Stimulated activated CD4-positive, alpha-beta T cell treated with anti-CD3 and anti-CD28 coated beads, TNF-alpha, amount 100 ng/mL, for 48 hours (primary cell): ENCODE measurements around the gene SUPT3H.

Experiments
- DNase-seq, 3 donors: peaks; one replicate each; pipeline ENCODE4 v3.0.0-alpha.2; 2020; ENCODE audit warnings: low read depth in 3 of 3

The SUPT3H gene

DNA sequence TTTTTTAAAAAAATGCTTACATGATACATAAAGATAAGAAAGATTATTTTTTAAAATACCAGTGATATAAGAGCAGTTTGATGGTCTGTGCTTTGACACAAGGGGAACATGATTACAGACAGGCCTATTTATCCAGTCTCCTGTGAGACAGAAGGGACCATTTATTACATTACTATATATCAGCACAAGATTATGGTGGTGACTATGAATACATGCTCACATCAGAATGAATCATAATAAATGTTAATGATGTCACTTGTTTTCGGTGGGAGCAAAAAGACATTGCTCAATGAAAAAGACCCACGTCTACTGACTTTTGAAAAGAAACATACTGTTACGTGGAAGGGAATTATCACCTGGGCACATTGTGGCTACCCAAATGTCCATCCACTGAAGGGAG lies 535.1 kb downstream of the SUPT3H start:
- no peak for DNase-seq

DNA sequence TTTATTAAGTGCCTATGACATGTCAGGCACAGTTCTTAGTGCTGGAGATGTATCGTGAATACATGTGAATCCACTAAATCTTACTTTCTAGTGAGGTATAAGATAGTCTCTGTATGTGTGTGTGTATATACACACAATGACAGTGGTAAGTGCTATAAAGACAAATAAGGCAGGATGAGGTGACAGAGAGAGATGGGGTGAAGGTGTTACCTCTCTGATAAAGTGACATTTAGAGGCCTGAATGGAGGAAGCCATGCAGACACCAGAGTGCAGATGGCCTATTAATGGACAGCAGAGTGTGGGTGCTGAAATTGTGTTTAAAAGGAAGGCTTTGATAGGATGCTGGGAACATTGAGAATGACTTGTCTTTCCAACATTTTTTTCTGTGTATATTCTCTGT lies 535.9 kb downstream of the SUPT3H start:
- no peak for DNase-seq

DNA sequence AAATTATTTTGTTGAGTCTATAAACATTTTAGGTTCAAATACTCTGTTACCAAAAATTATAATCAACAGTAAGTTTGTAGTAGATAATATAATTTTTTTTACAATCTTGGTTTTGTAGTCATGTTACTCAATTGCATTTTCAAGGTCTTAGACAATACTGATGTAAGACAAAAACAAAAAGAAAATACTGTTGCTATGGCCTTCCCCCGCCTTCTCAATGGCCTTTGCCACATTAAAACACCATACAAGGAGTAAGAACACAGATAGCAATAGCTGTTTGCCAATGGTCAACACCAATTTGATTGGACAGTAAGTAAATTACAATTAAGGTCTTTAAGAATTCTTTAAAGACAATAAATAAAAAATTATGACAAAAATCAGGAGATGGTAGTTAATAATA lies 540.0 kb downstream of the SUPT3H start:
- DNase-seq = no peak

DNA sequence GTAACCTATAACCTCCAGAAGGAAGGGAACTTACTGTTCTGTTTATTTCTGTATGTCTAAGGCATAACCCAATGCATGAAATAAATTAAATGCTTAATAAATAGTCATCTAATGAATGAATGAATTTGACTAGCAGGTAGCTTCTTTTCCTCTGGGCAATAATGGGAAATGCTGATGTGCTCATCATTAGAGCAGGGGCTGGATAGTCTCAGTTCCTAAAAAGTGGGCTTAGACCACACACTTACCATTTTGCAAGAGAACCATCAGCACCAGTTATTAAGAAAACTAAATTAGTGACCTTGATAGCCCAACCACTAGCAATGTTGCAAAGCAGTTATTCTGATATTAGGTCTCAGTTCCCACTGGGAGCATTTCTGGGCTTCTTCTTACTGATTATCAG lies 540.5 kb downstream of the SUPT3H start:
- no peak for DNase-seq

DNA sequence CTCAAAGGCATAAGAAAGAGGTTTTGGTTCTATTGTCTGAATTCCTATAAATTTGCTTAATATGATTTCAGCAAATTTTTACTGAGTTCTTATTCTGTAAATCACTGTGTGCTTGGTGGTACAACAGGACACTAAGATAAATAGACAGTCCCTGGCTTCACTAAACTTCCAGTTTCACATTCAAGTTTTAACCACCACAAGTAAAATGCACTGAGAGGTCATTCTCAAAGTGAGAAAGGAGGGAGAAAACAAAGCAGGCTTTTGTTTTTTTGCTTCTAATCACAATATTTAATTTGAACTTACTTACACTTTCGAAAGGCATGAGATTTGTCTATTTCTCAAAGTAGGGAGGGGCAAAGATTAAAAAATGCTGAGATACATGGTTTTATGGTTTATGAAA lies 544.5 kb downstream of the SUPT3H start:
- no peak for DNase-seq

DNA sequence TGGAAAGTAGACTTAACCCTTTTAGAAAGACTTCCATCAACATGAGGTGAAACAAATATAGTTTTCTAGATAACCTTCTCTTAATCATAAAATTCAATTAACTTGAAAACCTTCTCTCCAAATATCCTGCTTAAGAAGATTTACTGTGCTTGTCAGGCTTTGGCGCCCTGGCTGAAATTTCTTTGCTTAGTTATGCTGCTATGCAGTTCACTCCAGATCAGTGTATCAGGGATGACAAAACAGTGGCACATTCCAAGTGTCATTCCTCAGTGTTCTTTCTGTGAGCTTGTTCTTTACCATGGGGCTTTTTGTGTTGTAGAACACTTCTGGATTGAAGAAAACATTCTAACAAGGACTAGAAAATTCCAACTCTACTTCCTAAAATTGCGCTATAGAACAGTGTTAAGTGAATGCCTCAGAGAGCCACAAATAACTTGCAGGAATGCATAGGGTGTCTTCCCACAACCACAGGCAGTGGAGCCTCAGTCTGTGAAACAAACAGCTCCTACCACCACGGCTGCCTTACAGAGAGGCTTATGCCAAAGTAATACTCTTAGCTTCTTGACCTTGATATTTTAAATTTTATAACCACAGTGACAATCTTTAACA lies 546.6 kb downstream of the SUPT3H start:
- no peak for DNase-seq

DNA sequence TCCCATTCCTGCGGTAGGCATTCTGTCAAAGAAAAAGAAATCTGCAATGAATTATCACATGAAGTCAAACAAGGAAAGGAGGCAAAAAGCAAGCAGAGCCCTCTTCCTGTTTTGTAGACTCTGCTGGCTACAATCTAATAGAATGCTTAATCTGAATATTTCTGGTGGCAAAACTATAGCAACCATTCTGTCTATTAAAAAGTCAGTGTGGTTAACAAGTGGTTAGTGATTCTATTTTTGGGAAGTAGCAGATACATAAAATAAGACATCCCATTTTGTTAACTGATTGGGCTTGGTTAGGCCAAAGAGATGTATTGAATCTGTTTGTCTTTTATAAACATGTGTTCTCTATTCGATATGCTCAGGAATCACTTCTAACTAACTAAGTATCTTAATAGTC lies 547.9 kb downstream of the SUPT3H start:
- no peak for DNase-seq

DNA sequence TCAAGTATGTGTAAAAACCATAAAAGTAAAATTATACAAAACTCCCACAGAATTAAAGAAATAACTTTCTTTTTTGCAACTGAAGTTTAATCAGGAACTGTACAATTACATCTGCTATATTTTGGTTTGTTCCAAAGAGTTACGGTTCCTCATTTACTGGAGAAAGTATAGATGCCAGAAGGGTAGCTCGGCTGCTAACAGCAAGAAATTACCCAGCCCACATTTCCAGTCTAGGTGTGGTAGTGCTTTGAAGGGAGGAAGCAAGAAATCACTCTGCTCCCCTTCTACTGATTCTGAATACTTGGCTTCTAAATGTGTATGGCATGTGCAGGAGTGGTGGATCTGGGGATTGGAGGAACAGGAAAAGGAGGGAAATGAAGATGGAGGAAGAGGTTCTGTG lies 549.0 kb downstream of the SUPT3H start:
- DNase-seq = no peak

DNA sequence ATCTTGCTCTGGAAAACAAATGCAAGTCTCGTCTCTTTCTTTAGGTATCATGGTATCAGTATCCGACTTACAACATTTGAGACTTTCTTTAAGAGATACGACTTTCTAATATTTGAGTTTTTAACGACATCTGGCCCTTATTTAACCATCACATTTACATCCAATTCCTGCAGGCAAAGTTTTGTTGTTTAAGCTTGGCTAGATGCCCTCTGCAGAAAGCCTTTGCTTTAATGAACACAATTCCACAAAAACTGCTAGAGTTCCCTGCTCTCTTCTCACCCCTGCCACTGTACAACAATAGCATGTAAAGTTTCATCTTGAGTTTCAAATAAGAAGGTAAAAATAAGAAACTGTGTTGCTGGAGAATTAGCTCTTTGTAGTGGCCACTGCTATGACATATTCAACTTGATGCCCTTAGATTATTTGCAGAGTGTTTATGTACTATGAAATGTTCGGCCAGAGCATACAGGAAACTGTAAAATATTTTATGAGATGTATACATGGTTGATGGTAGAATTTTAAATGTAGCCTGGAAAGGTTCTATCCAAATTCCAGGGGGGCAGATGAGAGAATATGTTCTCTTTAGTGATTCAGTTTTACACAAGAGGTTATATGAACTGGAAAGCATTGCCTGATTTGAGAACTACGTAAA lies 551.6 kb downstream of the SUPT3H start:
- no peak for DNase-seq

DNA sequence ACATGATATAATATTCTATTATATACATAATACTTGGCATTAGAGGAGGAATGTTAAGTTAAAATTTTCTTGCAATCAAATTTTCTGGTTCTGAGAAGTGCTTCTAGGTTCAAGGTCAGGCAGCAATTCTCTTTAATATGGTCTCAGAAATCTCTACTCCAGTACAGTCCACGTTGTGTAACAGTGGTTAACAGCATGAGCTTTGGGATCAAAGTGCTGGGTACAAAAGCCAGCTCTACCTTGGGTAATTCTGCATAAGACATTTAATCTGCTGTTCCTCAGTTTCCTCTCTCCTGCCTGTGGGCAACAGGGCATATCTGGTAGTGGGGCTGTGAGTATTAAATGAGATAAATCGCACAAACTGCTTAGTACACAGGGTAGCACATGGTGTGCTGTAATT lies 552.5 kb downstream of the SUPT3H start:
- DNase-seq = no peak

DNA sequence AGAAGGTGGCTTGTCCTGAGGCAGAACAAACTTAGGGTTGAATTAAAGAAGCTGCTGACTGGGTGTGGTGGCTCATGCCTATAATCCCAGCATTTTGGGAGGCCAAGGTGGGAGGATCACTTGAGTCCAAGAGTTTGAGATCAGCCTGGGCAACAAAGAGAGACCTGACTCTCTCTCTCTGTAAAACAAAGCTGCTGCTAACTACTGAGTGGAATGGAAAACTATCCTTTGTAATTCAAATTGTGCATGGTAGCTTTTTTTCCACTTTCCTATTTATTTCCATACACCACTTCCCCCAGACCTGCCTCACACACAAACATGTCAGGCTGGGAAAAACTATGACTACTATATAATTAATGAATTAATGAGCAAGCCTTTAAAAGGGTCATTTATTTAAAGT lies 553.2 kb downstream of the SUPT3H start:
- no peak for DNase-seq

DNA sequence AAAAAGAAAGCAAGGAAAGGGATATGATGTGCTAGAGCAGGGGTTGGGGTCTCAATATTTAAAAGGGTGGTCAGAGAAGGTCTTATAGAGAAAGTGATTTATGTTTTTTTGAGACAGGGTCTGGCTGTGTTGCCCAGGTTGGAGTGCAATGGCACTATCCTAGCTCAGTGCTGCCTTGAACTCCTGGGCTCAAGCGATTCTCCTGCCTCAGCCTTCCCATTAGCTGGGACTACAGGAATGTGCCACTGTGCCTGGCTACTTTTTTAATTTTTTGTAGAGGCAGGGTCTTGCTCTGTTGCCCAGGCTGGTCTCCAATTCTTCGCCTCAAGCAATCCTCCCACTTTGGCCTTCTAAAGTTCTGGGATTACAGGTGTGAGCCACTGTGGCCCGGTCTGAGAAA lies 557.0 kb downstream of the SUPT3H start:
- no peak for DNase-seq

DNA sequence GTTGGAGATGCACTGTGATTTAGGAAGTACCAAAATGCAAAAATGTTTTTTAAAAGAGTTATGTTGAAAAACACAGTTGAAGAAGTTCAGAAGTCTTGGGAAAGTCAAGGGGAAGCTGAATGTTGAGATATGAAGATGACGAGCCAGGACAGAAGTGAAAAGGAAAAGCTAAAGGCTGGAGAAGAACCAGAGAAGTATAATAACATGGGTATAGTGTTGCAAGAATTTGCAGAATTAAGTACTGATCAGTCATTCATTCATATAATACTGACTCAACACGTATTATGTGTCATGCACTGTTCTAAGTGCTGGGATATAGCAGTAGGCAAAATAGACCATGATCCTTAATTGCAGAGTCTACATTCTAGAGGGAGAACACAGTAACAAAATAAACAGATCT lies 557.4 kb downstream of the SUPT3H start:
- DNase-seq = no peak

DNA sequence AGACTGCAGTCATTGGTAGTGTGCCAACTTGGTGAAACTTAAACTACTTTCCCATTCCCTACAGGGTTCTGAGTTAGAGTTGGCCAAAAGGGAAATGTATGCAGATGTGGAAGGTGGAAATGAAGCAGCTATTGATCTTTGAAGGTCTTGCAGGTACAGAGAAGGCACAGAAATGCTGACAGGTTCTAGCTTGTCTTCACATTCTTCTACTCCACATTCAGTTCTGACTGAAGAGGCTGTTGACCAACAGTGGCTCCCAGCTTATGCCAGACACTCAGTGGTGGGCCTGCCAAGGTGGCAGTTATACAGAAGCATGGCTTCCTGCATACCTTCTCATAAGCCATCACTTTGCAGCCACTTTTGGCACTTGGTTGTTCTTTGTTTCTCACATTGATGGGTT lies 566.3 kb downstream of the SUPT3H start:
- DNase-seq = no peak

DNA sequence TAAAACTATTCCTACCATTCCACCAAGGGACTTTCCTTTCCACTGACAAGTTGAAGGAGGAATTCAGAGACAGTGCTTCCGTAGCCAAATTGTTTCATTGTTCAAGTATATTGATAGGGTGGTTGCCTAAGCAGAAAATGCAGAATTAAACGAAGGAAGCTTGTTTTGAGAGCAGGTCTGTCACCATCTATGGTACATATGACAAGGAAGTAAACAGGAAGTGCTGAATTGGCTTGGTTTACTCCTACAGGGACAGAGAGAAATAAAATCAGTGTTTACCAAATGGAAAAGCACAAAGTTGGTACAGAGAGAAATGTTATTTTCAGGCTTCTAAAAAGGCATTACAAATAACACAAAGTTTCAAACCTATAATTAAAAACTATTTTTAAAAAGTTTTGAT lies 568.5 kb downstream of the SUPT3H start:
- DNase-seq = no peak

DNA sequence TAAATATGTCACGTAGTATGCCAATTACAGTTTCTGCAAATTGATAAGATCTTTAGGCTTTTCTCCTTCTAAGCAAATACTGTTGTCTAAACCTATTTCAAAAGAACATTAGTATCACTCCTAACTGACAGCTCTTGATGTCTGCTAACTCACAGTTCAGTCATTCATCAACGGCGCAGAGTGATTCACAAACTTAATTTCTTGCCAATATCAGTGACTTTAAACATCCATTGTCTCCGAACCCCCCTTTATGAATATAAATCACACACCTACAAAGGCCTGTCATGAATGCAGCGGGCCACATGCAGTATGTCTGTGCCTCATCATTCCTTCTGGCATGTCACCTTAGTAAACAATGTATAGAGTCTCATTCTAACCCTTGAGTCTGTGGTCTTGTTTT lies 569.6 kb downstream of the SUPT3H start:
- DNase-seq = no peak

DNA sequence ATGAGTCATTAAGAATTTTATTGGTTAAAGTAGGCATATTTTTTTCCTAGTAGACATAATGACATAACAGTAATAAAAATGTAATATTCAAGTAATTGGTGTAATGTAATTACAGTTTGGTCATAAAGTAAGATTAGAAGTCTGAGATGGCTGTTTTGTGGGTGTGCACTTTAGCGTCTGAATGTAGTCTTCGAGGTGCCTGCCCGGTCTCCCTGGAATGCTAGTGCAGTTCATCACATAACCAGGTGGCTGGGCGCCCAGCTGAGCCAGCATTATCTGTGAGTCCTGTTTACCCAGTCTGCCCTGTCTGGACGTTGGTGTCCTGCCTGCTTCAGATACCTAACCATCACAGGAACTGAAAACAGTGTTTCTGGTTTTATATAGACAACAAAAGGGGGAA lies 571.1 kb downstream of the SUPT3H start:
- no peak for DNase-seq

DNA sequence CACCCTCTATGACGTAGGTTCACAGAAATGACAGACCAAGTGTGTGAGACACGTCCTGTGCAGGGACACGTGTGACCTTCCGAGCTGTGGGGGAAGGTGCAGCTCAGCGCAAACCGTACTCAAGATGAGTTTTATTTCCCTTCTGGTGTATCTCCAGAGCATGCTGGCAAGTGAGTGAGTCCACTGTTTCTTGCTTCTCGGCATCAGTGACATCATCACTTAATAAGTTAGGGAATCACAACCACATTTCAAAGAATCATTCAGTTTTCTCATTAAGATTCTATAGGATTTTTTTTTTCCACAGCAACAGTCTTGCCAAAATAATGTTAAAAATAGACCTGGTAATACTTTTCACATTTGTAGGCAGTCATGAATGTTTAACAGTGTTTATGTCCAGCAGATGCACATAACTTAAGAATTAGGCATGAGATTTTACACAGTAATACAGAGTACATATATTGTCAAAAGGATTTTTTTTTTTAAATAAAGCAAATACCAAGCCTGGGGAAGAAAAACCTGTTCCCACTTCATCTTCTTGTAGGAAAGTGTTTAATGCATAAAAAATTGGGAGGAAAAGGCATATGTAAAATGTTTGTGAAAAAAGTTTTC lies 572.4 kb downstream of the SUPT3H start:
- DNase-seq = no peak

DNA sequence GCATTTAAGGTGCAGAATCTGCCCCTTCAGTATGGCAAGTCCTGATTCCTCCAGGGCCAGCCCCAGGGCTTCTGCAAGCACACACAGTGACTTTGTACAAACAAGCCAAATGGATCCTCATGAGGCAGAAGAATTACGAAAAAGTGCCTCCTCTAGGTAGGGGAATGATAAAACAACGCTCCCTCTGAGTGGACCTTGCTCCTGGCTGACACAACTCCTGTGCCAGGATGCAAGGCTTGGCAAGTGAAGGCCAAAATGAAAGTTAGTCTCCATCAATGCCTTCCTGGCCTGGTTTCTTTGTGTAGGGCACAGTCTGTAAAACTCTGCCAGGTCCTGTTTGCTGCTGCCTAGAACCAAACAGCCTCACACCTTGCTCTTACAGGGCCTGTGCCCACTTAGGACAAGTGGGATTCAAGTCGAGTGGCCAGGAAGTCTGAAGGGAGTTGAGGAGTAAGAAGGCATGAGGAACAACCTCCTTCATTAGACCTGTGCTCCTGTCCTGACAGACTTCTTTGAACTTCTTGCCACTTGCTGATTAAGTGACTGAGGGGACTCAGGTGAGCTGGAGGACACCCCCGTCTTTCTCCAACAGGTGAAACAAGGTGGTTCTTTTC lies 573.1 kb downstream of the SUPT3H start:
- no peak for DNase-seq

DNA sequence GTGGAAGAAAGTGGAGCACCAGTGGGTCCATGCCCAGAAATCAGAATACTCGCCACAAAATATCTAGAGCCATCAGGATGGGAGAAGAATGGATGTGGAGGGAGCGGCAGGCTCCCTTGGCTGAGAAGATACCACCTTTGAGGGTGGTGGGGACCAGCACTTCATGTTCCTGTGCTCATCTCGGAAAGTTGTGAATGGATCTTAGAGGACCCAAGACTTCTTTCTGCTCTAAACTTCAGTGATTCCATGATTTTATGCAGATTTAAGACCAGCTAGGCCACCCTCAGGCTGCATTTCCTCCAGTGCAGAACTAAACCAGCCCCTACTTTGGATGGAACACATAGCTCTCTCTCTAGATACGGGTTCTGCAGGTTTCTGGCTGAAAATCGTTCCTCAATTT lies 573.7 kb downstream of the SUPT3H start:
- DNase-seq = no peak

DNA sequence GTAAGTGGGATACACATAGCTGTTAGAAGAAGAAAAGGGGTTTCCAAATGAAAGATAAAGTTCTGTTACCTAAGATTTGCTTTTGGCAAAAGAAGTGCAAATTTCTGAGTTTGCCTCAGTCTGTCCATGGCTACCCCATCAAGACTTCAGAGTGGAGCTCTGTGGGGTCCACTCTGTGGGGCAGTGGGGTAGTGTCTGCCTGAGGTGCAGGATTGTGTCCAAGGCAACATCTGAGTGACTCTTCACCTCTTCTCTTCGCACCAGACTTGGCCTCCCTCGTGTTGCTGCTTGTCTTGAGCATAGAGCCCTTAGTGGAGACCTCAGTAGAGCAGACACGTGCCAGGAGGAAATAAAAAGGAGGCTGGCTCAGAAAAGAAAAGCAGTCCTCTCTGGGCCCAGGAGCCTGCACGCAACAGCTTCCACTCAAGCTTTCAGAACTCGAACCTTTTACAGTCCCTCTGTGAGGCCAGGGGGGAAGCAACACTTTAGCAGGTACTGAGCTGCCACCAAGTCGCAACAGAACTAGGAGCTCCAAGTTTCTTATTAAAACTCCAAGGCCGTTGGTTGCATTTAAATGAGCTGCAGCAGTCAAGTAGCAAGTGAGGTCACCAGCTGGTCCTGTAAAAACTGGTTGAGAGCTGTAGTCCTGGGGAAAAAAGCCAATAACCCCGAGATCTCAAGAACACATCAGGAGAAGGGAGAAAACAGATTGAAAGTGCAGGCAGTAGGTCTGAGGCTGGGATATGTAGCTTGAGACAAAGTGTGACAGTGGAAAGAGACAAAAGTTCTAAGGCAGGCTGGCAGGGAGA lies 576.7 kb downstream of the SUPT3H start:
- no peak for DNase-seq

DNA sequence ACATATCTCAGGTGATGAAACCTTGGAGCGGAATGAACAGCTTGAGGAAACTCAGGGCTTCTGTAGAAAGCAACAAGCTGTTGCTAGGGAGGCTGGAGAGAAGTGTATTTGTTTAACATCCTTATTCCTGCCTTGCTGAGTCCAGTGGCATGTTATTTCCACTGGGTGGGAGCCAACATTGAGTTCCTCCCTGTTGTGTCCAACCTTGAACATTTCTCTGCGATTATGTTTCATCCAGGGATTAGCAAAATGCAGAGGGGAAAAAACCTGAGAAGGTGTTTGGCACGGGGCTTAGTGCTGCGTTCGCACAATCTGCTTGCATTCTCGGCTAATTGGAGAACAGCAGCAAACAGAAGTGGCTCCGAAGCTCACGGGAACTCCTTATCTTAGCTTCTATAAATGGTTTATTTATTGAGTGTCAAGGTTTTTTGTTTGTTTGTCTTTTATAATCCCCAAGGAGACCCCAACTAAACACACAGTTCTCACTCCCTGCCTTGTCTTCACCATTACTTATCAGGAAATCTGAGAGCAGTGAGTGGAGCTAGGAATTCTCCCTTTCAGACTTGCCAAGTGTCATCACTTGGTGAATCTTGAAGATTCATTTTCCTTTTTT lies 577.5 kb downstream of the SUPT3H start:
- no peak for DNase-seq
